Subcutaneous adipose tissue (tissue), 4 donors: ENCODE data around the gene HEXA. TPM values are rescaled to one million over a fixed set of nuclear protein-coding genes. Genes with fewer than 3 reads are reported as not detected.

Experiments used
- total RNA-seq, 4 donors: library from RNA; depleted of rRNA; stranded (reverse); fragments of >200 nt; gene quantifications; one replicate each; pipeline ENCODE4 v1.1.0, GENCODE V29; 2016
- TF ChIP-seq, protein P1 (sequence below): fragments of 450-650 bp; IDR thresholded peaks from one replicate; pipeline ENCODE4 v1.5.1; 2016; ENCODE audit warnings: low read depth, mild to moderate bottlenecking, control low read depth, antibody characterized with exemption, moderate library complexity

The HEXA gene
- total RNA-seq, 4 donors from 2014 or later = 59.8 to 210 (median 105) TPM

DNA sequence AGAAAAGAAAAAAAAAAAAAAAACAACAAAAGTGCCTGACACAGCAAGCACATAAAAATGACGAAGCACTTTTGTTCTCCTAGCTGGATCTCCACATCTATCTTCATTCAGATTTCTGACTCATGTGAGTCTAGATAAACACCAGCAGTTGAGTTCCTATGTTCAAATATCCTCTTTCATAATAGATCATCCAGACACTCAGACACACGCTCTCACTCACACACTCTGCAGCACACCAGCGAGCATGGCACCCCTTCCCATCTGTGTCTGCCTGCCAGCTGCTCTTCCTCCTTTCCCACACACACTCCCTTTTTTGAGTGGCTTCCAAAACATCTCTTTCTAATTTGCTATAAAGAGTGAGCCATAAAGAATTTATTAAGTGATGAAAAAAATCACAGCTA, 36.0 kb downstream of the HEXA start:
- TF ChIP-seq, protein P1, sequence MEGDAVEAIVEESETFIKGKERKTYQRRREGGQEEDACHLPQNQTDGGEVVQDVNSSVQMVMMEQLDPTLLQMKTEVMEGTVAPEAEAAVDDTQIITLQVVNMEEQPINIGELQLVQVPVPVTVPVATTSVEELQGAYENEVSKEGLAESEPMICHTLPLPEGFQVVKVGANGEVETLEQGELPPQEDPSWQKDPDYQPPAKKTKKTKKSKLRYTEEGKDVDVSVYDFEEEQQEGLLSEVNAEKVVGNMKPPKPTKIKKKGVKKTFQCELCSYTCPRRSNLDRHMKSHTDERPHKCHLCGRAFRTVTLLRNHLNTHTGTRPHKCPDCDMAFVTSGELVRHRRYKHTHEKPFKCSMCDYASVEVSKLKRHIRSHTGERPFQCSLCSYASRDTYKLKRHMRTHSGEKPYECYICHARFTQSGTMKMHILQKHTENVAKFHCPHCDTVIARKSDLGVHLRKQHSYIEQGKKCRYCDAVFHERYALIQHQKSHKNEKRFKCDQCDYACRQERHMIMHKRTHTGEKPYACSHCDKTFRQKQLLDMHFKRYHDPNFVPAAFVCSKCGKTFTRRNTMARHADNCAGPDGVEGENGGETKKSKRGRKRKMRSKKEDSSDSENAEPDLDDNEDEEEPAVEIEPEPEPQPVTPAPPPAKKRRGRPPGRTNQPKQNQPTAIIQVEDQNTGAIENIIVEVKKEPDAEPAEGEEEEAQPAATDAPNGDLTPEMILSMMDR = no peak

DNA sequence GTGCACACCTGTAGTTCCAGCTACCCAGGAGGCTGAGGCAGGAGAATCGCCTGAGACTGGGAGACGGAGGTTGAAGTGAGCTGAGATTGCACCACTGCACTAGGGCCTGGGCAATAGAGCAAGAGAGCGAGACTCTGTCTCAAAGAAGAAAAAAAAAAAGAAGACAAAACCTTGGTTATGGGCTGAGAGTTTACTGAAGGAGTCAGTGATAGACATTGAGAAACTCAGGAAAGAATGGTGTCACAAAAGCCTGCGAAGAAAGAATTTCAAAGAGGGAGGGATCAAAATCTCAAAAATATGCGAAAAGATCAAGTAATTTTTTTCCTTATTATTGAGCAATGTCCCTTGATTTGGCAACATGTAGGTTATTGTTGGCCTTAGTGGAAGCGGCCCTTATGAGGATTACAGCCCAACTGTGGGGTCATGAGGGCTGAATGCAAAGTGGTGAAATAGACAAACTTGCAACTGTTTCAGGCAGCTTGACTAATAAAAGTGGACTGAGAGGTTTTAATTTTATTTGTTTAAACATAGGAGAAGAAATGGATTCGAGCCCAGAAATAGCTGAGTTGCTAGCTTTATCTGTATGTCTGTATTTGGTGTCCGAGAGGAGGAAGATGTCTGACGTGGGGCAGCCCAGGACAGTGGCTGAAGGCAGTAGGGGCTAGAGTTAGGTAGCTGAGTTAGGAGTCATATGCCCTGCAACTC, 37.0 kb downstream of the HEXA start:
- TF ChIP-seq, protein P1 = no peak

DNA sequence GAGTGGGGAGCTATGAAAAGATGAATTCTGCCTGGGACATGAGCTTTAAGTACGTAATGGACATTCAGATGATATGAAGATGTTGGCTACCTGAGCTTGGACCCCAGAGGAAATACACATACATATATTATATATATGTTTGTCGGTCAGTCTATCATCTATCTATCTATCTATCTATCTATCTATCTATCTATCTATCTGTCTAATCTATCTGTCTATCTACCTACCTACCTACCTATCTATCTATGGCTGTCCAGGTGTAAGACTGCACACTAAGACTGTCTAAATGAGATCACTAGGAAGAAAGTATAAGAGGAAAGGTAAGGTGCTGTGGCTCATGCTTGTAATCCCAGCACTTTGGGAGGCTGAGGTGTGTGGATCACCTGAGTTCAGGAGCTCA, 37.7 kb downstream of the HEXA start:
- TF ChIP-seq, protein P1 = no peak

DNA sequence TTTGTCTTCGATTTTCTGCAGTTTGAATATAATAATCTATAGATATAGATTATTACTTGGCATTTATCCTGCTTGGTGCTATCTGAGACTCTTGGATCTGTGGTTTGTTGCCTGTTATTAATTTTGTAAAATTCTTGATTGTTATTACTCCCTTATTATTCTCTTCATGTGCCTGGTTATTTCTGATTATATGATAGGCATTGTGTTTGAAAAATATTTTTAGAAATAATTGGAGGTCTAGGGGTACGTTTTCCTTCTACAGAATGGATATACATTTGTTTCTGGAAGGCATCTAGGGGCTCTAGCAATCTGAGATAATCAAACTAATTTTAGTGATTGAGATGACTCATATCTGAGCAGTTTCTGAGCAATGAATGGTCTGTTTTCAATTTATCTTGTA, 41.0 kb downstream of the HEXA start:
- TF ChIP-seq, protein P1 = no peak

DNA sequence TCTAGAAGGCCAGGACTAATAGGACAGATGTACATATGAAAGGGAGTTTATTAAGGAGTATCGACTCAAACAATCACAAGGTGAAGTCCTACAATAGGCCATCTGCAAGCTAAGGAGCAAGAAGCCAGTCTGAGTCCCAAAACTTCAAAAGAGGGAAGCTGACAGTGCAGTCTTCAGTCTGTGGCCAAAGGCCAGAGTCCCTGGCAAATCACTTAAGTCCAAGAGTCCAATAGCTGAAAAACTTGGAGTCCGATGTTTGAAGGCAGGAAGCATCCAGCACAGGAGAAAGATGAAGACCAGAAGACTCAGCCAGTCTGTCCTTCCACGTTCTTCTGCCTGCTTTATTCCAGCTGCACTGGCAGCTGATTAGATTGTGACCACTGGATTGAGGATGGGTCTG, 44.8 kb downstream of the HEXA start:
- TF ChIP-seq, protein P1 = no peak

DNA sequence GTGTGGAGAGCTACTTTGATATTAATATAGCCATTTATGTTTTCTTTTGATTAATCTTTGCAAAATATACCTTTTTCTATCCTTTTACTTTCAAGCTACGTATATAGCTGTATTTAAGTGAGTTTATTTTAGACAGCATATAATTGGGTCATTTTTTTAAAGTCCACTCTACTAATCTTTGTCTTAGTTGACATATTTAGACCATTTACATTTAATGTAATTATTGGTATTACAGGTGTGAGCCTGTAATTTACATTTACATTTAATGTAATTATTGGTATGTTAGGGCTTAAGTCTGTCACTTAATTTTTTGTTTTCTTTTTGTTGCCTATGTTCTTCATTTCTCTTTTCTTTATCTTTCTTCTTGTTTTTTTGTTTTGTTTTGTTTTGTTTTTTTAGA, 52.1 kb downstream of the HEXA start:
- TF ChIP-seq, protein P1 = no peak

DNA sequence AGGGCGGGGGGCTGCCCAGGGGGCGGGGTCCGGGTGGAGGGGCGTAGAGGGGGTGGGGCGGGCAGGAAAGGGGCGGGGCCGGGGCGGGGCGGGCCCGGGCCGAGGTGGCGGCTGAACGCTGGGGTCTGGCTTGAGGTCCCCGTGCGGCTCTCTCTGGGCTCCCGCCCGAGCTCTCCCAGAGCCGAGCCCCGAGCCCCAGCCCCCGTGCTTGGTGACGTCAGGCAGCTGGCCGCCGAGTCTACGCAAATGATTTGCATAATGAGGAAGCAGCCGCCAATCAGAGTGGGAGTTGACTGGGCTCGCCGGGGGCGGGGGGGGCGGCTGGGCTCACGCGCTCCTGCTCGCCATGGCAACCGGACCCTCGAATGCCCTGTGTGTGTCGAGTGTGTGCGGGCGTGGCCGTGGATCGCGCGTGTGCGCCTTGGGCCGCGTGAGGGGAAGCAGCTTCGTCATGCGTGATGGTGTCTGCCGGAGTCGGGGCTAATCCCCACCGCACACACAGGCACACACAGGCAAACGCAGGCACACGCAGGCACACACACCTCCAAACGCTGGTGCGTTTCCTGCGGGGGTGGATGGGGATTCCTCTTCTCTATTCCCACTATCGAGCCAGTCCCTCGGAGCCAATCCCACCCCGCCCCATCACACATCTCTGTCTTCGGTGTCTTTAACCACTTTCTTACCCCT, 55.7 kb downstream of the HEXA start, which contains the start of gene CELF6:
CELF6 (minus strand) TSS at position 173 of the 687 bp plus-strand sequence. CDS start 283 bp downstream, outside the sequence.
- TF ChIP-seq, protein P1 = no peak
